ENCODE data around the gene SARS1. TPM values are rescaled to one million over a fixed set of nuclear protein-coding genes. Genes with fewer than 3 reads are reported as not detected.
A peak's percentile ranks its signal among the peaks of the same experiment; 100 is the strongest.

The SARS1 gene
- total and polyA plus RNA-seq, 2 of the 8 experiments (the other 6 are each of a cell fraction or from before 2014, with no cell fraction given) = 83.1 to 146 TPM

GRCh38 chr1:109213824-109214693 is at the start of gene SARS1 (continued):
- TF ChIP-seq KDM1A (IDR thresholded peaks at IDR 0.05; ENCODE audit: borderline replicate concordance, low read length) = no peak
- peak; percentile 64 for TF ChIP-seq TAF1 (IDR thresholded peaks at IDR 0.05; ENCODE audit: low read depth, low read length)
- TF ChIP-seq NRF1 (IDR thresholded peaks at IDR 0.05; ENCODE audit: low read depth, low read length) = peak; percentile 98
- no peak for TF ChIP-seq CEBPB (IDR thresholded peaks at IDR 0.05; ENCODE audit: low read depth, low read length)
- TF ChIP-seq SRF (IDR thresholded peaks at IDR 0.05; ENCODE audit: low read depth, low read length) = no peak
- no peak for TF ChIP-seq CBX8 (IDR thresholded peaks at IDR 0.05; ENCODE audit: borderline replicate concordance, low read depth, low read length)
- TF ChIP-seq POLR2A (IDR thresholded peaks at IDR 0.05; ENCODE audit: control extremely low read depth in 1 of 2, low read depth in 2 of 2, low read length in 2 of 2) = peak in 1 of 2 experiments; percentile 69; a peak in 1 of 3 replicates
- TF ChIP-seq BCL11A (IDR thresholded peaks at IDR 0.05; ENCODE audit: low read depth in 2 of 2, low read length in 2 of 2) = no peak
- peak; percentile 70; the same call in 1 of the 2 replicates for TF ChIP-seq SP4 (IDR thresholded peaks at IDR 0.05; ENCODE audit: low read length)
- TF ChIP-seq PHF8 (conservative IDR thresholded peaks at IDR 0.05; ENCODE audit: low read depth, low read length) = peak; percentile 66
- TF ChIP-seq JUND (IDR thresholded peaks at IDR 0.05; ENCODE audit: low read length) = no peak
- TF ChIP-seq HDAC6 (IDR thresholded peaks at IDR 0.05; ENCODE audit: low read depth, low read length) = no peak
- TF ChIP-seq ASH2L (IDR thresholded peaks at IDR 0.05; ENCODE audit: low read length) = peak; percentile 80
- TF ChIP-seq RNF2 (IDR thresholded peaks at IDR 0.05; ENCODE audit: borderline replicate concordance, low read depth, low read length, missing control alignments, poor library complexity, severe bottlenecking) = no peak
- TF ChIP-seq CREB1 (IDR thresholded peaks at IDR 0.05) = no peak
- no peak for TF ChIP-seq SP2 (IDR thresholded peaks at IDR 0.05; ENCODE audit: low read length)
- TF ChIP-seq CTCF (IDR thresholded peaks at IDR 0.05; ENCODE audit: control extremely low read depth in 1 of 3, insufficient read depth in 1 of 3, low read depth in 1 of 3, low read length in 3 of 3) = no peak
- peak; percentile 62 to 84; a peak in 3 of 4 replicates for TF ChIP-seq SIN3A (conservative IDR thresholded peaks at IDR 0.05 in 1 of 2, IDR thresholded peaks at IDR 0.05 in 1 of 2; ENCODE audit: low read depth in 1 of 2, low read length in 2 of 2)
- peak; percentile 61; the same call in 1 of the 2 replicates for TF ChIP-seq POLR2AphosphoS5 (IDR thresholded peaks at IDR 0.05; ENCODE audit: low read depth, low read length)
- TF ChIP-seq ATF3 (IDR thresholded peaks at IDR 0.05; ENCODE audit: insufficient read depth, low read depth, low read length) = 0 out of 2 replicates have a peak, but pooled peaks have one; percentile 28
- no peak for TF ChIP-seq CHD2 (IDR thresholded peaks at IDR 0.05; ENCODE audit: low read length)
